Measurements from ENCODE around the gene SORCS2.
A peak's percentile ranks its signal among the peaks of the same experiment; 100 is the strongest.

The SORCS2 gene

DNA sequence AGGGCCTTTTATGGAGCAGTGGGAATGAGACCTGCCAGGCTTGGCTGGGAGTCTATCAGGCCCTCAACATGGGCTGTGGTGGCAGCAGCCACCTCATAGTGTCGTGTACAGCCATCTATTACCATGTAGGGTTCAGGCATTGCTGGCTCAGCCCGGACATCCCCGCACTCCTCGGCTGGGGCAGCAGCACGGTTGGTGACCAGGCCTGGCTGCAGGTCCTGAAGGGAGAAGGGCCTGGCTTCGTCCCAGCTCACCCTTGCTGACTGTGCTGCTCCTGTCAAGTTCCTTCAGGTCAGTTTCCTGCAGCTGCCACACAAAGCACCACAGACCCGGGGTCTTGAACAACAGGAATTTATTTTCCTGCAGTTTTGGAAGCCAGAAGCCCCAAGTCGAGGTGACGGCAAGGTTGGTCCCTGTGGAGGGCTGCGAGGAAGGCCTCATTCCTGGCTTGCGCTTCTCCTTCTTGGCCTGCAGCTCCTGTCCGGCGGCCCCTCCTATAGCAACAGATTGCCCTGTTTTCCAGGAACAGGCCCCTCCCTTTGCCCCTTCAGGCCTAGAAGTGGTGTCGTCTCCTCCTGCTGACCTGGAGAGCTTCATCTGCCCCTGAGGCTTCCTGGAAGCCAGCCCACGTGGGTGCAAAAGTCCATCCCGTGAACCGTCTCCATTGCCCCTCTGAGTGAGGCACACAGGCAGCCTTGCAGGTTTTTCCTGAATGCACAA is 25.2 kb upstream of the SORCS2 start:
- Mint-ChIP-seq H3K4me1 (ENCODE audit: low read depth) (peaks cover 6% of the 10 kb centered on the region), H3K27me3 (ENCODE audit: low read depth) (peaks cover 5% of the 10 kb centered on the region), H3K9me3 (no peaks in the 10 kb centered on the region), H3K36me3 (ENCODE audit: low read depth) (no peaks in the 10 kb centered on the region), H3K27ac (no peak overlapping the region), H3K4me3 (no peak overlapping the region)
- DNase-seq (ENCODE audit: low spot score) = no peak

DNA sequence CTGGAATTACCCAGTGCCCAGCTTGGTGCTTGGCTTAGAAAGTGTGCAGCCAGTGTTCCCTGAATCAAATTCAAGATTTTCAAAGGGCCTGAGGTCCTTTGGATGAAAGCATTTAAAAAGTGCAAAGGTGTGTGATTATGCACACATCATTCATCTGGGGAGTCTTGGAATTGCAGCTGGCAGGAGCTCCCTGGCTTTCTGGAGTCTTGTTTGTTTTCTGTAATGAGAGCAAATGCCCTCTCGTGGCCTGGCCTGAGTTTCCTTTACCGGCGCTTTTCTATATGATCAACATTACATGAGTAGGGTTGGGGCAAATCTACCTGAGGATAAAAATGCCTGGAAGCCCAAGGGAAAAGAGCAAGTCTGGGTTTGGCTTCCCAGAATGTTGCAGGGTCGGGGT is 24.6 kb upstream of the SORCS2 start:
- Mint-ChIP-seq H3K36me3 (ENCODE audit: low read depth) (no peaks in the 10 kb centered on the region), H3K27ac (no peak overlapping the region), H3K9me3 (no peaks in the 10 kb centered on the region), H3K27me3 (ENCODE audit: low read depth) (peaks cover 5% of the 10 kb centered on the region), H3K4me3 (no peak overlapping the region), H3K4me1 (ENCODE audit: low read depth) (peaks cover 6% of the 10 kb centered on the region)
- no peak for DNase-seq (ENCODE audit: low spot score)

DNA sequence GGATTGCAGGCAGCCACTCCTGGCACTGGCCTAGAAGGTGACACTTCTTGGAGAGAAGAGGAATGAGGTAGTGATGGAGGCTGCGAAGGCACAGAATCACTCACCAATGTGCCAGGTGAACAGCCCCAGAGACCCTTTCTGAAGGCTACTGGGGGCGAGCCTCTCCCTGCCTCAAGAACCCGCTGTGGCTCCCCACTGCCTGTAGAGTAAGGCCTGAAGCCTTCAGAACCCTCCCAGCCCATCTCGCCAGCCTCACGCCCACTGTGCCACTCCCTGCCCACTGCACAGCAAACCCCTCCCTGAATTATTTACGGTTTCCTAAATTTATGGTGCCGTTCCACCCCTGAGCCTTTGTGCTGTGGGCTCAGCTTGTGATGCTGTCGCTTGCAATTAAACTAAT is 24.2 kb upstream of the SORCS2 start:
- Mint-ChIP-seq H3K4me3 (no peak overlapping the region), H3K27me3 (ENCODE audit: low read depth) (peaks cover 5% of the 10 kb centered on the region), H3K9me3 (no peaks in the 10 kb centered on the region), H3K27ac (no peak overlapping the region), H3K36me3 (ENCODE audit: low read depth) (no peaks in the 10 kb centered on the region), H3K4me1 (ENCODE audit: low read depth) (peaks cover 6% of the 10 kb centered on the region)
- no peak for DNase-seq (ENCODE audit: low spot score)

DNA sequence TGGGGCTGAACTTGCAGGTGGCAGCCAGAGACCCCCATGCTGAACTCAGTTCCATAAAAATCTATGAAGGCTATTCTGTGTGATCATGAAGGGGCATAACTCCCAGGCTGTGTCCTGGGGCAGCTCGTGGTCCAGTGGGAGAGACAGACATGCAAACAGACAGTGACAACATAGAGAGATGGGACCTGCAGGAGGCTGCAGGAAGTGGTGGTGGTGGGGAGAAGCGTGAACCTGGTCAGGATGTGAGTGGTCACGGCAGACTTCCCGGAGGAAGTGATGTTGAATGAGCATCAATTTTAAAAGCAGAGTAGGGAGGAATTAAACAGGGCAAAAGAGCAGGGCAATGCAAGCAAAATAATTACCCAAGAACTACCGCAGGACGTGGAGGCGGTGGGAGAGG is 23.2 kb upstream of the SORCS2 start:
- Mint-ChIP-seq H3K27ac (no peak overlapping the region), H3K4me3 (peak overlapping the region; percentile 13)

DNA sequence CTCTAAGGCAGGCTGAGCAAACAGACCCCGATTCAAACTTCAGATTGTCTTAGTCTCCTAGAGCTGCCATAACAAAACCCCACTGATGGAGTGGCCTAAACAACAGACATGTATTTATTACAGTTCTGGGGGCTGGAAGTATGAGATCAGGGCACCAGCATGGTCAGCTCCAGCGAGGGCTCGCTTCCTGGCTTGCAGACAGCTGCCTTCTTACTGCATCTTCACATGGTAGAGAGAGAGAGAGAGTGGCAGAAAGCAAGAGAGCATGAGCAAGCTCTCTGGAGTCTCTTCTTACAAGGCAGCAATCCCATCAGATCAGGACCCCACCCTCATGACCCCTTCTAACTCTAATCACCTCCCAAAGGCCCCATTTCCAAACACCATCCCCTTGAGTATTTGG is 22.3 kb upstream of the SORCS2 start:
- H3K27ac Mint-ChIP-seq = no peak overlapping the region
- H3K9me3 Mint-ChIP-seq = no peaks in the 10 kb centered on the region
- H3K4me1 Mint-ChIP-seq (ENCODE audit: low read depth) = peaks cover 6% of the 10 kb centered on the region
- no peak overlapping the region for H3K4me3 Mint-ChIP-seq
- no peaks in the 10 kb centered on the region for H3K36me3 Mint-ChIP-seq (ENCODE audit: low read depth)
- H3K27me3 Mint-ChIP-seq (ENCODE audit: low read depth) = peaks cover 5% of the 10 kb centered on the region
- no peak for DNase-seq (ENCODE audit: low spot score)

More for the DNA sequence above, 23.2 kb upstream of the SORCS2 start:
- no peak for DNase-seq (ENCODE audit: low spot score)
- H3K27me3 Mint-ChIP-seq (ENCODE audit: low read depth) = peaks cover 5% of the 10 kb centered on the region
- H3K9me3 Mint-ChIP-seq = no peaks in the 10 kb centered on the region
- H3K36me3 Mint-ChIP-seq (ENCODE audit: low read depth) = no peaks in the 10 kb centered on the region
- peaks cover 6% of the 10 kb centered on the region for H3K4me1 Mint-ChIP-seq (ENCODE audit: low read depth)

DNA sequence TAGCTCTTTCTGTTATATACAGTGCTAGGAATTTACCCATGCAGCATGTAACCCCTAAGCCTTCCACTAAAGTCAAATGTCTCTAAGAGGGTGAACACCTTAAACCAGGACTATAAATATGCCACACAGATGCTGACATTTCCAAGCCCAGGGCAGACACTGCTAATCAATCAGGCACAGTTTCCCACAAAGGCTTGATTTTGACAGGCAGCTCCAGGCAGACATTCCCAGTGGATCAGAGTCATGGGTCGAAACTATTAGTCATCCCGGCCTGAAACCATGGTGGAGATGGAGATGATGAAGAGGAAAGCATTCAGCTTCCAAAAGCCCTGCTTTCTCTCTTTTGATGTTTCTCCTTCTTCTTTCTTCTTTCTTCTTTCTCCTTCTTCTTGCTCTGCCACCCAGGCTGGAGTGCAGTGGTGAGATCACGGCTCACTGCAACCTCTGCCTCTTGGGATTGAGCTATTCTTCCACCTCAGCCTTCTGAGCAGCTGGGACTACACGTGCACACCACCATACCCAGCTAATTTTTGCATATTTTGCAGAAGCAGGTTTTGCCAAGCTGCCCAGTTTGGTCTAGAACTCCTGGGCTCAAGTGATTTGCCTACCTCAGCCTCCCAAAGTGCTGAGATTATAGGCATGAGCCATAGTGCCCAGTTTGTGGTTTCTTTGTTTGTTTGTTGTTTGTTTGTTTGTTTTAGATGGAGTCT is 21.0 kb upstream of the SORCS2 start:
- Mint-ChIP-seq H3K27ac (no peak overlapping the region), H3K36me3 (ENCODE audit: low read depth) (no peaks in the 10 kb centered on the region), H3K9me3 (no peaks in the 10 kb centered on the region), H3K4me1 (ENCODE audit: low read depth) (peaks cover 6% of the 10 kb centered on the region), H3K27me3 (ENCODE audit: low read depth) (peaks cover 5% of the 10 kb centered on the region), H3K4me3 (no peak overlapping the region)
- no peak for DNase-seq (ENCODE audit: low spot score)

DNA sequence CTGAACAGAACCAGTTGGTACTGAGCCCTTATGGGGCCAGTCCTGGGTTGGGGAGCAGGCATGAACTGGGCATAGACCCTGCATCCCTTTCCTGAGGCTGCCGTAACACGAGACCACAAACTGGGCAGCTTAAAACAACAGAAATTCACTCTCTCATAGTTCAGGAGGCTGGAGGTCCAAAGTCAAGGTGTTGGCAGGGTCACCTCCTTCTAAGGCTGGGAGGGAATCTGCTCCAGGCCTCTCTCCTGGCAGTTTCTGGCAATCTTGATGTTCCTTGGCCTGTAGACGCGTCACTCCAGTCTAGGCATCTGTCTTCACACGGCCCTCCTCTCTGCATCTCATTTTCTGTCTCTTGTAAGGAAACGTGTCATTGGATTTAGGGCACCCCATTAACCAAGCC is 19.8 kb upstream of the SORCS2 start:
- DNase-seq (ENCODE audit: low spot score) = no peak
- Mint-ChIP-seq H3K4me3 (no peak overlapping the region), H3K9me3 (no peaks in the 10 kb centered on the region), H3K36me3 (ENCODE audit: low read depth) (no peaks in the 10 kb centered on the region), H3K4me1 (ENCODE audit: low read depth) (peaks cover 6% of the 10 kb centered on the region), H3K27me3 (ENCODE audit: low read depth) (peaks cover 8% of the 10 kb centered on the region), H3K27ac (no peak overlapping the region)

DNA sequence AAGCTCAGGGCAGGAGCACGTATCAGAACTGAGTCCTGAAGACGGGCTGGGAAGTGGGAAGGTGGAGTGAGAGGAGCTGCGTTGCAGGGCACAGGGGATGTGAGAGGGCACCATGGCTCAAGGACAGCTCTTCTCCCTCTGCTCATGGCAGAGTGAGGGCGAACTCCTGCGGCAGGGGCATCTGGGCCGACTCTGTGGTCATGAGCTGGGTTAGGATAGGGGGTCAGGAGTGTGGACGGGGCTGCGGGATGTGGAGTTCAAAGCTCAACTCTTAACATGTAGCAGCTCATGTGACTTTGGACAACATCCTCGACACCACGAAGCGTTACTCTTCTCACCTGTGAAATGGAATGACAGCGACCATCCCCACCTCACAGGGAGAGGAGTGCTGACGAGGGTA is 19.4 kb upstream of the SORCS2 start:
- no peaks in the 10 kb centered on the region for H3K9me3 Mint-ChIP-seq
- H3K4me3 Mint-ChIP-seq = no peak overlapping the region
- no peak overlapping the region for H3K27ac Mint-ChIP-seq
- no peak for DNase-seq (ENCODE audit: low spot score)
- no peaks in the 10 kb centered on the region for H3K36me3 Mint-ChIP-seq (ENCODE audit: low read depth)
- peaks cover 8% of the 10 kb centered on the region for H3K27me3 Mint-ChIP-seq (ENCODE audit: low read depth)
- H3K4me1 Mint-ChIP-seq (ENCODE audit: low read depth) = peaks cover 6% of the 10 kb centered on the region

DNA sequence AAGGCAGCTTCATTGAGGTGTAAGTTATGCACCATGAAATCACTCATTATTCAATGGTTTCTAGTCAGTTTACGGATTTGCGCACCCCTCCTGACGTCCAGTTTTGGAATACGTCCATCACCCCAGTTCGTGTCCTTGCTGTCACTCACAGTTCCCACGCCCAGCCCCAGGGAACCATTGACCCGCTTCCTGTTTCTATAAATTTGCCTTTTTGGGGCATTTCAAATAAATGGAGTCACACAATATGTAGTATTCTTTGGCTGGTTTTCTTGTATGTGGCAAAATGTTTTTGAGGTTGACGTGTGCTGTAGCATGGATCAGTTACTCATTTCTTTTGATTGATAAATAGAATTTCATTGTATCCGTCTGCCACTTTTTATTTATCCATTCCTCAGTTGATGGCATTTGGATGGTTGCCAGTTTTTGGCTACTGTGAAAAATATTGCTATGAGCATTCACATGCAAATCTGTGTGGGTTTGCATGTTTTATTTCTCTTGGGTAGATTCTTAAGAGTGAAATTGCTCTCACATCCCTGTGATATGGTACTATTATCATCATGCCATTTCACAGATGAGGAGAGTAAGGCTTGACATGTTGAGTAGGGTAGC is 18.4 kb upstream of the SORCS2 start:
- no peaks in the 10 kb centered on the region for H3K9me3 Mint-ChIP-seq
- H3K4me1 Mint-ChIP-seq (ENCODE audit: low read depth) = peaks cover 5% of the 10 kb centered on the region
- peaks cover 8% of the 10 kb centered on the region for H3K27me3 Mint-ChIP-seq (ENCODE audit: low read depth)
- DNase-seq (ENCODE audit: low spot score) = no peak
- H3K4me3 Mint-ChIP-seq = no peak overlapping the region
- H3K27ac Mint-ChIP-seq = no peak overlapping the region
- no peaks in the 10 kb centered on the region for H3K36me3 Mint-ChIP-seq (ENCODE audit: low read depth)

DNA sequence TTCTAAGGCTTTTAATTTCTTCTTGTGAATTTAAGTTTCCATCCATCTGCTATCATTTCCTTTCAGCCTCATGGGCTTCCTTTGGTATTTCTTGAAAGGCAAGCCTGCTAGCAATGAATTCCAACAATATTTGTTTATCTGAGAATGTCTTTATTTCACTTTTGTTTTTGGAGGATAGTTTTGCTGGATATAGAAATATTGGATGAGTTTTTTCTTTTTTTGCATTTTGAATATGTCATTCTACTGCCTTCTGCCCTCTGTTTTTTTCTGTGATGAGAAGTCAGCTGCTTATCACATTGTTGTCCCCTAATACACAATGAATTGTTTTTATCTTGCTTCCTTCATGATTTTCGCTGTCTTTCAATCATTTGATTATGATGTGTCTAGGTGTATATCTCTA is 13.2 kb upstream of the SORCS2 start:
- H3K36me3 Mint-ChIP-seq (ENCODE audit: low read depth) = peaks cover 1% of the 10 kb centered on the region
- H3K4me3 Mint-ChIP-seq = no peak overlapping the region
- peaks cover 8% of the 10 kb centered on the region for H3K9me3 Mint-ChIP-seq
- peaks cover 3% of the 10 kb centered on the region for H3K27me3 Mint-ChIP-seq (ENCODE audit: low read depth)
- no peak overlapping the region for H3K27ac Mint-ChIP-seq
- no peak for DNase-seq (ENCODE audit: low spot score)
- peaks cover 9% of the 10 kb centered on the region for H3K4me1 Mint-ChIP-seq (ENCODE audit: low read depth)

DNA sequence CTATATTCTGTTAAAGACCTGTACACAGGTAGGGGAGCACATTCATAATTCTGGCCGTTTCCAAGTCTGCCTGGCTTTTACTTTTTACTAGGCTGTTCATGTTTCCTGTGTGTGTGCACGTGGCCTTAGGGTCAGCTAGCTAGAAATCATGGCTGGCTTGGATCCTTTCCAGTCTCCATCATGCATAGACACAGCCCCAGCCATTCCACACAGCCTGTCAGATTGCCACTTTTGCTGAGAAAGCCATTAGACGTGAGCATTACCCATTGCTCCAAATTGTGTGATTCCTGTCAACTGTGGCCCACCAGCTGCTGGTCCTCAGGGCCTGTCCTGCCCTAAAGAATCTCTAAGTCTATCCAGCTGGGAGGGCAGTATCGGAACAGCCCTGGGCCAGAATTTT is 11.4 kb upstream of the SORCS2 start:
- H3K4me1 Mint-ChIP-seq (ENCODE audit: low read depth) = peaks cover 9% of the 10 kb centered on the region
- H3K27ac Mint-ChIP-seq = no peak overlapping the region
- H3K27me3 Mint-ChIP-seq (ENCODE audit: low read depth) = peaks cover 3% of the 10 kb centered on the region
- H3K4me3 Mint-ChIP-seq = no peak overlapping the region
- H3K36me3 Mint-ChIP-seq (ENCODE audit: low read depth) = peaks cover 1% of the 10 kb centered on the region
- H3K9me3 Mint-ChIP-seq = peaks cover 8% of the 10 kb centered on the region
- no peak for DNase-seq (ENCODE audit: low spot score)

DNA sequence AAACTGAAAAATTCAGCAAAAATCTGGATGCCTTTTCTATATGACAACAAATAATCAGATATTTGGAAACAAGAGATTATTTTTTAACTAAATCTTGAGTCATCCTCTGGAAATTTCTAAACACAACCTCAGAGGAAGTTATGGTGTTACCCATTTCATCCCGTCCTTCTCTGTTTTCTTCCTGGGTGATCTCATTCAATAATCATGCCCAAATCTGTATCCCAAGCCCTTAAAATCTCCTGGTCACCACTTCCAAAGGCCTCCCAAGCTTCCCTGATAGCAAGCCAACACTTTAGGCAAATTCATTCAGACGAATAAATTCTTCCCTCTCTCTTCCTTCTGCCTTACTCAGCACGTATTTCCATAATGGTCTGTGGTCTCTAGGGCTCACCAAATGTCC is 9.7 kb upstream of the SORCS2 start:
- peaks cover 1% of the 10 kb centered on the region for H3K36me3 Mint-ChIP-seq (ENCODE audit: low read depth)
- H3K4me3 Mint-ChIP-seq = no peak overlapping the region
- H3K27ac Mint-ChIP-seq = no peak overlapping the region
- peaks cover 9% of the 10 kb centered on the region for H3K4me1 Mint-ChIP-seq (ENCODE audit: low read depth)
- H3K9me3 Mint-ChIP-seq = peaks cover 8% of the 10 kb centered on the region
- no peak for DNase-seq (ENCODE audit: low spot score)
- no peaks in the 10 kb centered on the region for H3K27me3 Mint-ChIP-seq (ENCODE audit: low read depth)

DNA sequence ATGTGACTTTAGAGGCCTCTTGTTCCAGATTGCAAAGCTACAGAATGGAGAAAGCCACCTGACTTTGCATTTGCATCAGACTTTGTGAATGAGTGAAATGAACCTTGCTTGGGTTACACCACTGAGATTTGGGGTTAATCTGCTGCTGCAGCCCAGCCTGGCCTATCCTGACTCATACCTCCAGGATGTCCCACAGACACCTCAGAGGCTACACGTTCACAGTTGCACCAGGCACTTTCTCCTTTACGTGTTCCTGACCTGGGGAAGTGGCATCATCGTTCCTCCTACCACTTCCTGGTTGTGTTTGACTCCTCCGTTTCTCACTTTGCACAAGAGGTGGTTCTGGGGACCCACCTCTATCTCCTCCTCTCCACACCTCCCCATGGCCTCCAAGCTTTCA is 9.2 kb upstream of the SORCS2 start:
- DNase-seq (ENCODE audit: low spot score) = peak; percentile 40
- H3K27ac Mint-ChIP-seq = no peak overlapping the region
- H3K27me3 Mint-ChIP-seq (ENCODE audit: low read depth) = no peaks in the 10 kb centered on the region
- peaks cover 1% of the 10 kb centered on the region for H3K36me3 Mint-ChIP-seq (ENCODE audit: low read depth)
- H3K4me3 Mint-ChIP-seq = no peak overlapping the region
- H3K9me3 Mint-ChIP-seq = peaks cover 8% of the 10 kb centered on the region
- peaks cover 9% of the 10 kb centered on the region for H3K4me1 Mint-ChIP-seq (ENCODE audit: low read depth)

DNA sequence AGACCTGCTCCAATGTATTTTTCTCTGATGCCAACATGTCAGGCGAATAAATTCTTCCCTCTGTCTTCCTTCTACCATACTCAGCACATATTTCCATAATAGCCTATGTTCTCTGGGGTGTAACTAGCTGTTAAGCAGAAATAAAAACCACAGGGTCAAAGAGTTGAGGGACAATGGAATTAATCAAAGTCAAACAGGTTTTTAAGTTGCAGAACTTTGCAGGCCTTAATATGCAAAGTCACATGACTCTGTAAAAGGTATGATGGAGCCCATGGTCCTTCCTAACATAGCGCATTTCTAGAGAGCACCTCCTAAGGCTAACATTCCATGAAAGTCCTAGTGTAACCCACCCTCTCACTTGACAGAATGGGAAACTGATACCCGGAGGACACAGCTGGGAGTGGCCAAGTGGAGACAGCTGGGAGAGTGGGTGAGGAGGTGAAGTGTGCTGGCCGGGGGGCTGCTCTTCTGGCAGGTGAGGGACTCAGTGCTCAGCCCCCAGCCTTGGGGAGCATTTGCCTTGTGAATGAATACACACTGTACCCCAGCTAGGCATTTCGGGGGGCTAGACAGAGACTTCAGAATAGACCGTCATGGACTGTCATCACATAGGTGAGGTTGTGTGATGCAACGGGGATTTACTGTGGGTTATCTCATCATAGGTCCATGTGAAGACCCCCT is 8.4 kb upstream of the SORCS2 start:
- Mint-ChIP-seq H3K9me3 (peaks cover 8% of the 10 kb centered on the region), H3K36me3 (ENCODE audit: low read depth) (peaks cover 1% of the 10 kb centered on the region), H3K27ac (no peak overlapping the region), H3K27me3 (ENCODE audit: low read depth) (peaks cover under 1% of the 10 kb centered on the region), H3K4me1 (ENCODE audit: low read depth) (peaks cover 9% of the 10 kb centered on the region), H3K4me3 (no peak overlapping the region)
- DNase-seq (ENCODE audit: low spot score) = no peak
